Activated T-cell treated with anti-CD3 and anti-CD28 coated beads for 48 hours (primary cell): Measurements from ENCODE around the gene MAN2A2.
A peak's percentile ranks its signal among the peaks of the same experiment; 100 is the strongest.
"Not testable (repeated sequence)": the region's sequence is repeated elsewhere in the genome, so short reads cannot be mapped to it uniquely, and the experiment has no call there.

ENCODE experiments used
- DNase-seq: peaks from one replicate; pipeline ENCODE4 v3.0.0-alpha.2; 2020; ENCODE audit warnings: low read depth

MAN2A2 gene

DNA sequence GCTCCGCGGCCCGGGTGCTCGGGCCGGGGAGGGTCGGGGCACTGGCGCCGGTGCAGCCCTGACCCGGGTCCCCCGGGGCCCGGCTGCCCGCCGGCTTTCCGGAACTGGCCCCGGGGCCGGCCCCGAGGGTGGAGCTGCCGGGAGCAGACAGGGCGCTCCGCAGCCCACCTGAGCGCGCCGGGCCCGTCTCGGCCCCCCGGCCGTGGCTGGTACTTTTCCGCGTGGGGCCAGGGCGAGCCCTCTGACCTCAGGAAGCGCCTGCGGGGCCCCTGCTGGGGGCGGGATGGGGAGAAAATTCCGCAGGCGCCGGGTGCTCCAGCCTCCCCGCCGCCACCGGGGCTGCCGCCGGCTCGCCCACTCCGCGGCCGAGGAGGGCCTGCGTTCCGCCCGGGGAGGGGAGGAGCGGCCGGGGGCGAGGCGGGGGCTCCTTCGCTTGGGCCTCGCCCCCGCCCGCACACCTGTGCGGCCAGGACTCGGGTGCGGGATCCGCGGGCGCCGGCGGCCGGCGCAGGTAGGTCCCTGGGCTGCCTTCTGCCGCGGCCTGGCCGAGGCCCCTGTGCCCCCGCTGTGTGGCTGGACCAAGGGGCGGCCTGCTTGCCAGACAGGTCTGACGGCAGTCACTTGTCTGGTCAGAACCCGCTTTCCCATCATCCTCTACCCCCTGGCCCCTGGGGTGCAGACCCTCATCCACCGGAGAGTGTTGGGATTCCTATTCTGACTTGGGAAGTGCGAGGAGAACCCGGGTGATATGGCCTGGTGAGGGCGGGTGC lies 31.2 kb upstream of the MAN2A2 start:
- DNase-seq = no peak

DNA sequence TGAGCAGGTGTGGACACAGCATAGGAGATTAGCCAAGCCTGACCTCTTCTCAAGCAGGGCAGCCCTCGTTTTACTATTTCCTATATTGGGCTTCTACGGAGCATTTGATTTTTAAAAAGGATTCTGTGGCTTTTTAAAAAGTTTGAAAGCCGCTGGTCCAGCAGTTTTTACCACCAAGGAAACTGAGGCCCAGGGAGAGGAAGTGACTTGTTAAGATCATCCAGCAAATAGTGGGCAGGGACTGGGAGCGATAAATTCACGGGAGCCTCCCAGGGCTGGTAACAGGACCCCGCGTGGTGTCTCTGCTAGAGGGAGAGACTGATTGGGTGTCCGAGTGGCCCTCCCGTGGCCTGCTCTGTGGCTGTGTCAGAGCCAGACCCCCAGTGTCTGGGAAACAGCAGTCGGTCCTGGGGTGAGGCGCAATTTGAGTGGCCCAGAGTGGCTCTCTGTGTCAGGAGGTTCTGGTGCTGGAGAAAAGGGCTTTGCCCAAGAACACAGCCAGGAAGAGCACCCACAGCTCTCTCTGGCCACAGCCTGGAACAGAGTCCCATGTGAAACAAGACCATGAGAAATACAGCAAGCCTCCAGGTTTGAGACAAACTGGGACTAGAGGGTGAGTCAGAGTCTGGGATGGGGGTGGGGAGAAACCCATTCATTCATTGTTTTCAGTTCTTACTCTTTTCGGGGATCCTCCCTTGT lies 30.5 kb upstream of the MAN2A2 start:
- DNase-seq = peak; percentile 60

DNA sequence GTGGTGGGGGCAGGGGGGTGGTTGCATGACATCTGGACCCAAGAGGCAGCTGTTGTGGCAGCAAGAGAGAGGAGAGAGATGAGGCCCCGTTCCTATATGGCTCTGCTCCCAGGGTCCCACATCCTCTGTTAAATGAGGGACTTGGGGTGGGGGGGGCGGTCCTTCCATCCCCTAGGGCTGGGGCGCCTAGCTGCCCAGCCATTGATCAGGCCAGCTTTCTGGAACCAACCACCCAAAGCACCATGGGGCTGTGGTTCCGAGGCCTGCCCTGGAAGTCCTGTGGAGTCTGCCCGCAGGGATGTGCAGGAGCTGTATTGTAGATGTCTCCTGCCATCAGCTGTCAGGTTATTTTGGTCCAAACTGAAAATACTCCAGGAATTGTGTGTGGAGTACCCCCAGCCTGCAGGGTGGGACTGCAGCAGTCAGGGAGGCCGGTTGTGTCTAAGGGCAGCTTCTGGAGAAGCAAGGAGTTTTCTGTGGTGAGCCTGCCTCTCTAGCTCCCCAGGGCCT lies 29.6 kb upstream of the MAN2A2 start:
- no peak for DNase-seq

DNA sequence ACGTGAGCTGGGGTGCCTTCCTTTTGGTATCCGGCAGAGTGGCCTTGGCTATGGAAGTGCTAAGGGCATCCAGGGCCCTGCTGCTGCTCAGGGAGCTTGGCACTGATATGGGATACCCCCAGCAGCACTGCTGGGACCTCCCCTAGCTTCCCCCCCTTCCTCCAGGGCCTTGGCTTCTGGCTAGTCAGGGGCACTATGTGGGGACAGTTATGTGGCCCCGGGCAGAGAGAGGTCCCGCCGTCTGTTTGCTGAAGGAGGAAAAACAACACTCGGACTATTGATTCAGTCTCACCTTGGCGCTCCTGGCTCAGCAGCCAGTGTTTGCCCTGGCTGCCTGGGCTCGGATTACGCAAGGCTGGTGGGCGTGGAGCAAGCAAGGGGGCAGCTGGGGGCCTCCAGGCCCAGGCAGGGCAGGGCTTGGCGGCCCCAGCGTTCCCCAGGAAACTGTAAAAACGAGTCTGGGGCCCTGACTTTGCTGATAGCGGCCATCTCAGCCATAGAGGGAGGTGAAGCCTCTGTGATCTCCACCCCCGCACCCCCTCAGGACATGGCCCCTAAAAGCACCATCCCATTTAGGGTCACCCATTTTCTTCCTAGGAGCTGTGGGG lies 29.0 kb upstream of the MAN2A2 start:
- DNase-seq = no peak

DNA sequence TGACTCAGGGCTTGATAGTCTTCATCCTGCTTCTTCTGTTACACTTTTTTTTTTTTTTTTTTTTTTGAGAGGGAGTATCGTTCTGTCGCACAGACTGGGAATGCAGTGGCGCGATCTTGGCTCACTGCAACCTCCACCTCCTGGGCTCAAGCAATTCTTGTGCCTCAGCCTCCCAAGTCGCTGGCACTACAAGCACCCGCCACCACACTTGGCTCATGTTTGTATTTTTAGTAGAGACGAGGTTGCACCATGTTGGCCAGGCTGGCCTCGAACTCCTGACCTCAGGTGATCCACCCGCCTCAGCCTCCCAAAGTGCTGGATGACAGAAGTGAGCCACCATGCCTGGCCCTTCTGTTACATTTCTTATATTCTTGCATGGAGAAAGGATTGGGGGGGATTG lies 28.1 kb upstream of the MAN2A2 start:
- not testable (repeated sequence) for DNase-seq

DNA sequence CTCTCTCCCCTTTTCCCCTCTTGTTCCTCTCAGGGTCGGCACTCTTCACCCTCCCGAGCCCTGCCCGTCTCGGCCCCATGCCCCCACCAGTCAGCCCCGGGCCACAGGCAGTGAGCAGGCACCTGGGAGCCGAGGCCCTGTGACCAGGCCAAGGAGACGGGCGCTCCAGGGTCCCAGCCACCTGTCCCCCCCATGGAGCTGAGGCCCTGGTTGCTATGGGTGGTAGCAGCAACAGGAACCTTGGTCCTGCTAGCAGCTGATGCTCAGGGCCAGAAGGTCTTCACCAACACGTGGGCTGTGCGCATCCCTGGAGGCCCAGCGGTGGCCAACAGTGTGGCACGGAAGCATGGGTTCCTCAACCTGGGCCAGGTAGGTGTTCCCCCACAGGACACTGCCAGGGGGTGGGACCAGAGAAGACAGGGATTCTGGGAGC lies 27.5 kb upstream of the MAN2A2 start:
- DNase-seq = no peak

DNA sequence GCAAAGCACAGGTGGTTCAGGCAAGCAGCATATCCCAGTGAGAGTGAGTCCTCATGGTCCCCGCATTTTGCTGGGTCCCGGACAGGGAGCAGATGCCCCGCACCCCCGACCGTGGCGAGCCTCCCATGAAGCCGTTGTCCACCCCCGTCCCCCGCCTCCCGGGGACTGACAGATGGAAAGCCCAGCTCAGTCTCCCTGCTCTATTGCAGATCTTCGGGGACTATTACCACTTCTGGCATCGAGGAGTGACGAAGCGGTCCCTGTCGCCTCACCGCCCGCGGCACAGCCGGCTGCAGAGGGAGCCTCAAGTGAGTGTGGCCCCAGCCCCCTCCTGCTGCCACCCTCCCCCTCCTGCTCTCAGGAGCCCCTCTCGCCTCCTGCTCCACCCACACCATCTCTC lies 27.1 kb upstream of the MAN2A2 start:
- DNase-seq = no peak

DNA sequence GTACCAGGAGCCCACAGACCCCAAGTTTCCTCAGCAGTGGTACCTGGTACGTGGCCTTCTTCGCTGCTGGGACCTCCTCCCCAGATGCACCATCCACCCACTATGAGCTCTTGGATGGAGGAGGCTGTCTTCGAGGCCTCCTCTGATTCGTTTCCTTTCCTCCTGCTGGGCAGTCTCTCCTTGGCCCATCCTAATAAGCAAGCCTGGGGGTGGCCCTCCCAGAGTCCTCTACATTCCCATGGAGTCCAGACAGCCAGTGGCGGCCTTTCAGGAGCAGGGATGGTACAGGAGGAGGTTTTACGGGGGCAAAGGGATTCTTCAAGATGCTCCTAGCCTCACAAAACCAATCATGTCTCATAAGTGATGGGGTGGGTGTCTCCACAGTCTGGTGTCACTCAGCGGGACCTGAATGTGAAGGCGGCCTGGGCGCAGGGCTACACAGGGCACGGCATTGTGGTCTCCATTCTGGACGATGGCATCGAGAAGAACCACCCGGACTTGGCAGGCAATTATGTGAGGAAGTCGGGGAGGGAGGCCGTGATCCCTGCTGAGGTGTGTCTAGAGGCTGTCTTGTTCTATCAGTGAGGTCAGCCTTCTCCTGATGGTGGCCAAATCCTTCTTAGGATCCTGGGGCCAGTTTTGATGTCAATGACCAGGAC lies 26.5 kb upstream of the MAN2A2 start:
- no peak for DNase-seq

DNA sequence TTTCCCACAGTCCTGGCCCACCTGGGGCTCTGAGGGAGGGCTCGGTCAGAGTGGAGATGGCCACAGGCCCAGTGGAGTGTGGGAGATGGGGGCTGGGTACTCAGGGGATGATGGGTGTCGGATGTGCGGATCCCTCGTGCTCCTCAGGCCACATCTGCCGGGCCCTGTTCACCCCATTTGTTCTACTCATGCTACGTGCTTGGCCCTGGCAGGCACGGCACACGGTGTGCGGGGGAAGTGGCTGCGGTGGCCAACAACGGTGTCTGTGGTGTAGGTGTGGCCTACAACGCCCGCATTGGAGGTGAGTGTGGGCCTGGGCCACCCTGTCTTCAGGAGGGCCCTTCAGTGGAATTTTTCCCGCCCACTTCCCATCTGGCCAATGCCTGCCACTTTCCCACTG lies 25.8 kb upstream of the MAN2A2 start:
- DNase-seq = no peak

DNA sequence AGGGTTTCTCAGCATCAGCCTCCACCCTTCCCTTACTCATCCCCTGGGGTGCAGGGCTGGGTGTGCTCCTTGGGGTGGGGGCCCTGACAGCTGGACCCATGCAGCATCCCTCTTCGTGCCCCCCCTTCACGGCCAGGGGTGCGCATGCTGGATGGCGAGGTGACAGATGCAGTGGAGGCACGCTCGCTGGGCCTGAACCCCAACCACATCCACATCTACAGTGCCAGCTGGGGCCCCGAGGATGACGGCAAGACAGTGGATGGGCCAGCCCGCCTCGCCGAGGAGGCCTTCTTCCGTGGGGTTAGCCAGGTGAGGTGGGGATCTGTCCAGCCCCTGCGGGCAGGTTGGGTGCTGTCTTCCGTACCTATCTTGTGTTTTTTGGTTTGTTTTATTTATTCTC lies 25.1 kb upstream of the MAN2A2 start:
- no peak for DNase-seq

DNA sequence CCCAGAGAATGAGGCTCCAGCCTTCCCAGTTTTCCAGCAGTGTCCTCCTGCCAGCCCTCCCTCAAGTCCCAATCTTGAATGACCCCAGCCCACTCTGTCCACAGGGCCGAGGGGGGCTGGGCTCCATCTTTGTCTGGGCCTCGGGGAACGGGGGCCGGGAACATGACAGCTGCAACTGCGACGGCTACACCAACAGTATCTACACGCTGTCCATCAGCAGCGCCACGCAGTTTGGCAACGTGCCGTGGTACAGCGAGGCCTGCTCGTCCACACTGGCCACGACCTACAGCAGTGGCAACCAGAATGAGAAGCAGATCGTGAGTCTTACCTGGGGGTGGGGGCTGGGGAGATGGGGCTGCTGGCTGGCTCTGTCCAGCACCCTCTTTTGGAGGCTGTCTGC lies 24.4 kb upstream of the MAN2A2 start:
- DNase-seq = no peak

DNA sequence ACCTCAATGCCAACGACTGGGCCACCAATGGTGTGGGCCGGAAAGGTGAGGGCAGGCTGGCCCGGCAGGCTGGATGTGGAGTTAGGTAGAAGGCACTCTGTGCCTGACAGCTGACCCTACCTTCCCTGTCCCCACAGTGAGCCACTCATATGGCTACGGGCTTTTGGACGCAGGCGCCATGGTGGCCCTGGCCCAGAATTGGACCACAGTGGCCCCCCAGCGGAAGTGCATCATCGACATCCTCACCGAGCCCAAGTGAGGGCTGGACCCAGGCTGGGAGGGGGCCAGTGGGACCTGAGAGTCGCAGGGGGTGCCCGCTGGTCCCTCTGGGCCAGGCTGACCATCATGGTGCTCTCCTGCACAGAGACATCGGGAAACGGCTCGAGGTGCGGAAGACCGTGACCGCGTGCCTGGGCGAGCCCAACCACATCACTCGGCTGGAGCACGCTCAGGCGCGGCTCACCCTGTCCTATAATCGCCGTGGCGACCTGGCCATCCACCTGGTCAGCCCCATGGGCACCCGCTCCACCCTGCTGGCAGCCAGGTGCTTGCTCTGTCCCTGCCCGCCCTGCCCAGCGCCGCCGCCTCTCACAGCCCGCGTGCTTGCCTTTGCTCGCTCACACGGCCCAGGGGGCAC lies 23.3 kb upstream of the MAN2A2 start:
- DNase-seq = no peak

DNA sequence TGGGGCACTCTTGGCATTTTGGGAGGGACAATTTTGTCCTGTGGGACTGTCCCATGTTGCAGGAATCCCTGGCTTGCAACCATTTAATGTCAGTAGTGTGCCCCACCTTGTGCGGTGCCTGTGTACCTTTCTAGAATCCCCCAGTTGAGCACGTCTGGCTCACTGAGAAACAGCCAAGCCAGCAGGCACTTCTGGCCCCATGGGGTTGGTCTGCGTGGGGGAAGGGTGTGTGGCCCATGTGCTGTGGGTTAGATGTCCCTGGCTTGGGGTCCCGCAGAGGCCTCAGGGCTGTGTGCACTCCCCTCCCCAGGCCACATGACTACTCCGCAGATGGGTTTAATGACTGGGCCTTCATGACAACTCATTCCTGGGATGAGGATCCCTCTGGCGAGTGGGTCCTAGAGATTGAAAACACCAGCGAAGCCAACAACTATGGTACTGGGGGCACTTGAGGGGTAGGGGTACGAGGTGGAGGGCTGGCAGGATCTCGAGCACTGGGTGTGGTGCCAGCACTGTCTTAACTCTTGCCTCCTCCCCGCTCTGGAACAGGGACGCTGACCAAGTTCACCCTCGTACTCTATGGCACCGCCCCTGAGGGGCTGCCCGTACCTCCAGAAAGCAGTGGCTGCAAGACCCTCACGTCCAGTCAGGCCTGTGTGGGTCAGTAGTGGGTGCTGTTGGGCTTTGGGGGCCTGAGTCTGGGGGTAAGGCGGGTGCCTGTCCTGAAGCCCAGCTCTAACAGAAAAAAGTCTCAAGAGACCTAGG lies 22.5 kb upstream of the MAN2A2 start:
- no peak for DNase-seq

DNA sequence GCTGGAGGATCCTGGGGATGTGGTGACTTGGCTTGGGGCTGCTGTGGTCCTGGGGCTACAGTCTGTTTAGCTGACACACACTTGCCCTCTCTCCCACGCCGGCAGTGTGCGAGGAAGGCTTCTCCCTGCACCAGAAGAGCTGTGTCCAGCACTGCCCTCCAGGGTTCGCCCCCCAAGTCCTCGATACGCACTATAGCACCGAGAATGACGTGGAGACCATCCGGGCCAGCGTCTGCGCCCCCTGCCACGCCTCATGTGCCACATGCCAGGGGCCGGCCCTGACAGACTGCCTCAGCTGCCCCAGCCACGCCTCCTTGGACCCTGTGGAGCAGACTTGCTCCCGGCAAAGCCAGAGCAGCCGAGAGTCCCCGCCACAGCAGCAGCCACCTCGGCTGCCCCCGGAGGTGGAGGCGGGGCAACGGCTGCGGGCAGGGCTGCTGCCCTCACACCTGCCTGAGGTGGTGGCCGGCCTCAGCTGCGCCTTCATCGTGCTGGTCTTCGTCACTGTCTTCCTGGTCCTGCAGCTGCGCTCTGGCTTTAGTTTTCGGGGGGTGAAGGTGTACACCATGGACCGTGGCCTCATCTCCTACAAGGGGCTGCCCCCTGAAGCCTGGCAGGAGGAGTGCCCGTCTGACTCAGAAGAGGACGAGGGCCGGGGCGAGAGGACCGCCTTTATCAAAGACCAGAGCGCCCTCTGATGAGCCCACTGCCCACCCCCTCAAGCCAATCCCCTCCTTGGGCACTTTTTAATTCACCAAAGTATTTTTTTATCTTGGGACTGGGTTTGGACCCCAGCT lies 21.7 kb upstream of the MAN2A2 start:
- no peak for DNase-seq

DNA sequence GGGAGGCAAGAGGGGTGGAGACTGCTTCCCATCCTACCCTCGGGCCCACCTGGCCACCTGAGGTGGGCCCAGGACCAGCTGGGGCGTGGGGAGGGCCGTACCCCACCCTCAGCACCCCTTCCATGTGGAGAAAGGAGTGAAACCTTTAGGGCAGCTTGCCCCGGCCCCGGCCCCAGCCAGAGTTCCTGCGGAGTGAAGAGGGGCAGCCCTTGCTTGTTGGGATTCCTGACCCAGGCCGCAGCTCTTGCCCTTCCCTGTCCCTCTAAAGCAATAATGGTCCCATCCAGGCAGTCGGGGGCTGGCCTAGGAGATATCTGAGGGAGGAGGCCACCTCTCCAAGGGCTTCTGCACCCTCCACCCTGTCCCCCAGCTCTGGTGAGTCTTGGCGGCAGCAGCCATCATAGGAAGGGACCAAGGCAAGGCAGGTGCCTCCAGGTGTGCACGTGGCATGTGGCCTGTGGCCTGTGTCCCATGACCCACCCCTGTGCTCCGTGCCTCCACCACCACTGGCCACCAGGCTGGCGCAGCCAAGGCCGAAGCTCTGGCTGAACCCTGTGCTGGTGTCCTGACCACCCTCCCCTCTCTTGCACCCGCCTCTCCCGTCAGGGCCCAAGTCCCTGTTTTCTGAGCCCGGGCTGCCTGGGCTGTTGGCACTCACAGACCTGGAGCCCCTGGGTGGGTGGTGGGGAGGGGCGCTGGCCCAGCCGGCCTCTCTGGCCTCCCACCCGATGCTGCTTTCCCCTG lies 21.0 kb upstream of the MAN2A2 start:
- DNase-seq = no peak

DNA sequence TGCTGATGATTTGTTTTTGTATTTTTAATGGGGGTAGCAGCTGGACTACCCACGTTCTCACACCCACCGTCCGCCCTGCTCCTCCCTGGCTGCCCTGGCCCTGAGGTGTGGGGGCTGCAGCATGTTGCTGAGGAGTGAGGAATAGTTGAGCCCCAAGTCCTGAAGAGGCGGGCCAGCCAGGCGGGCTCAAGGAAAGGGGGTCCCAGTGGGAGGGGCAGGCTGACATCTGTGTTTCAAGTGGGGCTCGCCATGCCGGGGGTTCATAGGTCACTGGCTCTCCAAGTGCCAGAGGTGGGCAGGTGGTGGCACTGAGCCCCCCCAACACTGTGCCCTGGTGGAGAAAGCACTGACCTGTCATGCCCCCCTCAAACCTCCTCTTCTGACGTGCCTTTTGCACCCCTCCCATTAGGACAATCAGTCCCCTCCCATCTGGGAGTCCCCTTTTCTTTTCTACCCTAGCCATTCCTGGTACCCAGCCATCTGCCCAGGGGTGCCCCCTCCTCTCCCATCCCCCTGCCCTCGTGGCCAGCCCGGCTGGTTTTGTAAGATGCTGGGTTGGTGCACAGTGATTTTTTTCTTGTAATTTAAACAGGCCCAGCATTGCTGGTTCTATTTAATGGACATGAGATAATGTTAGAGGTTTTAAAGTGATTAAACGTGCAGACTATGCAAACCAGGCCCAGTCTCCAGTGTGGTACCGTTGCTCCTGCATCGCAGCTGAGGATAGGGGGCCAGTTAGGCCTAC lies 20.1 kb upstream of the MAN2A2 start:
- no peak for DNase-seq

DNA sequence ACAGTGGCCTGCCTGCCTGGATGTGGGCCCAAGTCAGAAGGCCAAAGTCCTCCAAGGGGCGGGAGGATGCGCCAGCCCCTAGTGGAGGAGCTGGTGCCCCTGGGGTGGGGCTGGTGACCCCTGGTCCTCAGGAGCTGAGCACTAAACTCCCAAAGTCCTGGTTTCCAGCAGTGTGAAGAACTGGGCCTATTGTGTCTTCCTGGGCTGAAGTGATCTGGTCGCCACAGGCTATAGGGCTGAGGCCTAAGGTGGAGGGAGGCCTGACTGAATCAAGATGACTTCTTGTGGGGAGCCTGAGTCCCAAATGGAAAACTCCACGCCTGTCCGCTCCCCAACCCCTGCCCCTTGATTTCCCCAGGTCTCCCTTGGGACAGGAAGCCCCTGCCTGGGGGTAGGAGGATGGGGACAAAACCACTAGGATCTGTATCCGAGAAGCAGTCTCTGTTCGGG lies 19.6 kb upstream of the MAN2A2 start:
- no peak for DNase-seq

DNA sequence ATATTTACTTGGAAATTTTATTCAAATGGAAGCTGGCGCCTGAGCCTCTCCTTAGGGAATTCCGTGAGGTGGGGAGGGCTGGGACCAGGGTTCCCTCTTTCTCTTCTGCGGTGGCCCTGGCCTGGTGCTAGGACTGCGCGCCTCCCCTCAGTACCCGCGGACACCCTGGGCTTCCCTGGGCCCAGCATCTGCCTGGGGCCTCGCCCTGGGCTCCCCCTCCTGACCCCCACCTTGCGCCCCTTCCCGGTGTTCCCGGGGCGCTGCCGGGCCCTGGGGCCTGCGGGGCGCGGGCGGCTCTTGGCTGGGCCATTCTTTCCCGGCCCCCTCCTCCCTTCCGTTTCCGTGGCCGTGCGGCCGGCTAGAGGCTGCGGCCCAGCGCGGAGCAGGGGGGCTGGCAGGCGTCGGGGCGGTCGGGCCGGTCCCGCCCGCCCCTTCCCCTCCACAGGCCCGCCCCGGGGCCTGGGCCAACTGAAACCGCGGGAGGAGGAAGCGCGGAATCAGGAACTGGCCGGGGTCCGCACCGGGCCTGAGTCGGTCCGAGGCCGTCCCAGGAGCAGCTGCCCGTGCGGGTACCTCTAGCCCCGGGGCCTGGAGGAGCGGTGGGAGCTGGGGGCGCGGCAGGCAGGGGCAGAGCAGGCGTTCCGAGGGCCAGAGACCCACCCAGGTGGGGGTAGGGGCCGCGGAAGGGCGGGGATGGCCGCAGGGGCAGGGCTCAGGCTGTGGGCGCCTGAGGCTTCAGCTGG lies 19.0 kb upstream of the MAN2A2 start, which contains the start of gene FES:
Gene FES, plus strand, starts transcription at position 529 of the 743 bp plus-strand sequence. CDS start 542 bp downstream, outside the sequence.
- DNase-seq = no peak
